HEK293 (cell line): ENCODE results near the gene MAPKAP1.

Experiments
- CTCF ChIP-seq: fragments of 450-650 bp; formaldehyde crosslinking; IDR thresholded peaks from 2 replicates; pipeline ENCODE4 v1.5.1; 2016; ENCODE audit warnings: missing biosample characterization, missing genetic modification characterization
- ZNF133 ChIP-seq: fragments of 450-650 bp; formaldehyde crosslinking; IDR thresholded peaks from 2 replicates; pipeline ENCODE4 v1.5.1; 2016; ENCODE audit warnings: missing biosample characterization, missing genetic modification characterization
- ZNF585B ChIP-seq: fragments of 450-650 bp; formaldehyde crosslinking; IDR thresholded peaks from 2 replicates; pipeline ENCODE4 v1.5.1; 2016; ENCODE audit warnings: missing biosample characterization, missing genetic modification characterization

DNA sequence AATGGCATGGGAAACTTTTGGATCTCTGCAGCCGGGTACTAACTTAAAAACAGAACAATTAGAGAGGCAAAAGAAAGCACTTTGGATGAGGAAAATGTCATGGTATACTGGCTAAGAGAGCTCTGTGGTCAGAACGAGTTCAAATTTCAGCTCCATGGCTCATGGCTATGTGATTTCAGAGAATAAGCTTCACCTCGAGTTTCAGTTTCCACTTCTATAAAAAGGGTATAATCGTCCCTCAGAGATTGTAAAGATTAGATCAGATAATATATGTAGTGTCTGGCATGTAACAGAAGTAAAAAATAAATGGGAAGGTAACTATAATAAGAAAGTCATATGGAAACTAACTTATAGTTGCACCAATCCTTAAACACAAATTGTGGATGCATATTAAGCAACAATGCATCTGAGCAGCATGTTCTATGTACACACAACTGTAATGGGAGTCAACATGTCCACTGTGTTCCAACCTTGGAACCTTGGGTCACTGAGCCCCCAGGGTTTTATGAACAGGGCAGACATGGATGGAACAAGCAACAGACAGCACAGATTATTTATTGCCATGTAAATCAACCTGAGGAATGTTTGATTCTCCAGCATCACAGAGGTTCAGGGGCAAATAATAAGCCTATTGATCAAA lies 145.4 kb downstream of the MAPKAP1 start:
- TF ChIP-seq CTCF: no peak
- no peak for TF ChIP-seq ZNF133 (tag by site-specific recombination)
- no peak for TF ChIP-seq ZNF585B (tag by site-specific recombination)
